ENCODE data around the gene VPS37B.

- TF ChIP-seq POLR2A (IDR thresholded peaks at IDR 0.05; ENCODE audit: low read depth, low read length) (no peak), TAF1 (IDR thresholded peaks at IDR 0.05; ENCODE audit: low read depth, low read length) (no peak), SPI1 (IDR thresholded peaks at IDR 0.05; ENCODE audit: low read depth, low read length) (no peak), POLR2AphosphoS5 (IDR thresholded peaks at IDR 0.05; ENCODE audit: low read depth, low read length) (no peak), POU2F2 (IDR thresholded peaks at IDR 0.05; ENCODE audit: low read depth, low read length) (no peak)
Observed at GRCh38 chr12:122929148-122929538, 33.2 kb upstream of the VPS37B start.

Data from GM12891 (cell line).